NCI-H524 (cell line): ENCODE results near the gene ESYT1.
"Not testable (repeated sequence)": the region's sequence is repeated elsewhere in the genome, so short reads cannot be mapped to it uniquely, and the experiment has no call there.

Experiments used
- DNase-seq, 2 experiments: peaks; one replicate each; lab custom pipeline; 2025; lab: John Stamatoyannopoulos, UW

Gene ESYT1

DNA sequence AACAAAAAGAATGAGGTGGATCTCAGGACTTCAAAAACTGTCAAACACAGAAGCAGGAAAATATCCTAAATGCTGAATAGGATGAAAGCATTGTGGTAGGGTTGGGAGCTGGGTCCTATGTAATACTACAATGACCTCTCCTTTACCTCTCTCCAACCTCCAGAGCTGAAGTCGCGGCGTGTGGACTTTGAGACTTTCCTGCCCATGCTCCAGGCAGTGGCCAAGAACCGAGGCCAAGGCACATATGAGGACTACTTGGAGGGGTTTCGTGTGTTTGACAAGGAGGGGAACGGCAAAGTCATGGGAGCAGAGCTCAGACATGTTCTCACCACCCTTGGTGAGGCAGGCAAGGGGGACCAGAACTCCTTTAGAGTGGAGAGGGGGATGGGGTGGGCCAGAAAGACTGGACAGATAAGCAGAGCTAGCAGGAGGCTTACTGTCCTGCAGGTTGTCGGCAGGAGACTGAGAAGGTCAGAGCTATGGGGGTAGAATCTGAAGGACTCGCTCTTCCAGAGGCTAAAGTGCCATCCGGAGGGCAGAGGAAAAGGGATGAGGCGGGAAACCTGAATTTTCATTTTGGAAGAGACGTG lies 27.3 kb downstream of the ESYT1 start:
- DNase-seq, result no peak

DNA sequence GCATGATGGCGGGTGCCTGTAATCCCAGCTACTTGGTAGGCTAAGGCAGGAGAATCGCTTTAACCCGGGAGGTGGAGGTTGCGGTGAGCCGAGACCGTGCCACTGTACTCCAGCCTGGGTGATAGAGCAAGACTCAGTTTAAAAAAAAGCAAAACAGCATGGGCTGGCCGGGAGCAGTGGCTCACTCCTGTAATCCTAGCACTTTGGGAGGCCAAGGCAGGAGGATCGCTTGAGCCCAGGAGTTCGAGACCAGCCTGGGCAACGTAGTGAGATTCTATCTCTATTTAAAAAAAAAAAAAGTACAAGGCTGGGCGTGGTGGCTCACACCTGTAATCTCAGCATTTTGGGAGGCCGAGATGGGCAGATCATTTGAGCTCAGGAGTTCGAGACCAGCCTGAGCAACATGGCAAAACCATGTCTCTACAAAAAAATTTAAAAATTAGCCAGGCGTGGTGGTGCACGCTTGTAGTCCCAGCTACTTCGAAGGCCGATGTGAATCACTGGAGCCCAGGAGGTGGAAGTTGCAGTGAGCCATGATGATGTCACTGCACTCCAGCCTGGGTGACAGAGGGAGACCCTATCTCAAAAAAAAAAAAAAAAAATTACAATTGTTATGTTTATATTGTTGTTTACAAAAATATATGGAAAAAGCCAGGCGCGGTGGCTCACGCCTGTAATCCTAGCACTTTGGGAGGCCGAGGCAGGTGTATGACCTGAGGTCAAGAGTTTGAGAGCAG lies 28.6 kb downstream of the ESYT1 start:
- DNase-seq, result not testable (repeated sequence)

DNA sequence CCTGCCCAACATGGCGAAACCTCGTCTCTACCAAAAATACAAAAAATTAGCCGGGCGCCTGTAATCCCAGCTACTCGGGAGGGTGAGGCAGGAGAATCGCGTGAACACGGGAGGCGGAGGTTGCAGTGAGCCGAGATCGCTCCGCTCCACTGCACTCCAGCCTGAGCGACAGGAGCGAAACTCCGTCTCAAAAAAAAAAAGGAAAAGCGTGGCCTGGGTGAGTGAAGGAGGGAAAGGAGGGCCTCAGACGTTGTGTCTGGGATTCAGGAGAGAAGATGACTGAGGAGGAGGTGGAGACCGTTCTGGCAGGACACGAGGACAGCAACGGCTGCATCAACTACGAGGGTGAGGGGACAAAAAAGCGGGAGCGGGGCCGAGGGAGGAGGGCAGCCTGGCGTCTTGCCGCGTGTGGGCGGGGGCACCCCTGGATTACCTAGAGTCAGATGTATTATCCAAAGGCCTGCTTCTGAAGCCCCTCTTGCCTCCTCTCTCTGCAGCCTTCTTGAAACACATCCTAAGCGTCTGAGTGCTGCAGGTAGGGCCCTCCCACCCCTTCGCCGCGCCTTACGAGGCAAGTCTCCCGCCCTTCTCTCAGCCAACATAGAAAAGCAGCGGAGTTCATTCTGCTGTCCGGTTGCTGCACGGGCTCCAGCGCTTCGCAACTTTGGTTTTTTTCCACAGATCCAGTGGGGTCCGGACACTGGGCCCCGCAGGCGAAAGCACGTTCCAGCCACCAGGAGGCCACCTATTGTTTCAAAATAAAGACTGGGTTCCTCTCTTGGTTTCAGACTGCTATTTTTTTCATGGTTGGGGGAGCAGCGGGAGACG lies 29.3 kb downstream of the ESYT1 start:
- peak; percentile 77 to 85 for DNase-seq

DNA sequence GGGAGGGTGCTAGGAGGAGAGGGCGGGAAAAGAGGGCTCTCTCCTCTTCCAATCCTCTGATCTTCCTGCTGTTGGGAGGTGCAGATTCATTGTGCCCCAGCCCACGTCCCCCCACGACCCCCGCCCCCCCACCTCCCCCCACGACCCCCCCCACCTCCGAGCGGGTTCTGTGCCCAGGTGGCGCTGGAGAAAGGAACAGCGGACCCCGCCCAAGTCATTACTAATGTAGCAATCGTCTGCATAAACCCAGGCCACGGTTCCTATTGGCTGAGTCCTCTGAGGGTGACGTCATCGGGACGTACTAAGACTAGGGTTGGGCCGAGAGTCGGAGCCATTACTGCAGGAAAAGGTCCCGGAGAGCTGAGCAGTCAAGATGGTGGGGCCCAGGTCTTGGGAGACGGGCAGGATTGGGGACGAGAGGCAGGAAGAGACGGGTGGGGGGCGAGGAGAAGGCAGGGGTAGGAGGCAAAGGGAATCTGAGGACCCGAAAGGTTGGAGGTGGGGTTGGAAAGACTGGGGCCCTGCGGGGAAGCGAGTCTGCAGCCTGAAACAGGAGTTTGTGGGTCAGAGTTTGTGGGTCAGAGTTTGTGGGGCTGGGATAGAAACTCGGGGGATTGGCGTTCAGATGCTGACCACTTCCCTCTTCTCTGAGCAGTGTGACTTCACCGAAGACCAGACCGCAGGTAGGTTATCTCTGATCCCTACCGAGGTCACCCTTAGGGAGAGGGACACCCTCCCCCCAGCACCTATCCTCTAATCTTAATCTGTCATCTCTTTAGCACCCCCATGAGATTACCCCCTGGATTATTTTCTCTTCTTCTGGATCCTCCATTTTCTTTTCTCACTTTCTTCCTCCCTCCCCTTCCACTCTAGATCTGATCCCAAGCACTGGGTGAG lies 30.2 kb downstream of the ESYT1 start, which contains the start of gene MYL6:
Gene MYL6 (plus strand): TSS at position 331 of the 897 bp plus-strand sequence. CDS start 43 bp downstream, at position 374.
- DNase-seq, result peak; percentile 95 to 98

DNA sequence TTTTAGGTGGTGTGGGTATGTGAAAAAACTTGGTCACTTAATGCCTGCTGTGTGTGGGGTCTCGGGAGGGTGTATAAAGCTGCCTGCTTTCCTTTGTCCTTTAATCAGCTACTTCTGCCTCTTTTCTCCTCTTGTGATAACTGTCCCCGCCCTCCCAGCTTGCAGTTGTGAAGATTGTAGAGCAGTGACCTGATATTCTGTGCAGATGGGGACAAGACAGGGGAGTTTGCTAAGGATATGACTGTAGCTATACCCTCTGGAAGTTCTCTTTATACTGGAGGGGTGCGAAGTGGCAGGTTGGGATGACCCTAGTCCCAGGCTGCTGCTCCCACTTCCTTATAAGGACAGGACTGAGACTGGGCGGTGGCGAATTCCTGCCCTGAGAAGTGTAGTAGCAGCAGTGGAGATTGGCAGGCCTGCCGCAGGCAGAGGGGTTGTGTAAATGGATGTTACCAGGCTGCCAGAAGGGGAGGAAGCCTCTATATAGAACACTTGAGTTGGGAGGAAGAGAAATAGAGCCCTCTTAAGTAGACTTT lies 30.9 kb downstream of the ESYT1 start:
- peak in 1 of 2 experiments; percentile 38 for DNase-seq

DNA sequence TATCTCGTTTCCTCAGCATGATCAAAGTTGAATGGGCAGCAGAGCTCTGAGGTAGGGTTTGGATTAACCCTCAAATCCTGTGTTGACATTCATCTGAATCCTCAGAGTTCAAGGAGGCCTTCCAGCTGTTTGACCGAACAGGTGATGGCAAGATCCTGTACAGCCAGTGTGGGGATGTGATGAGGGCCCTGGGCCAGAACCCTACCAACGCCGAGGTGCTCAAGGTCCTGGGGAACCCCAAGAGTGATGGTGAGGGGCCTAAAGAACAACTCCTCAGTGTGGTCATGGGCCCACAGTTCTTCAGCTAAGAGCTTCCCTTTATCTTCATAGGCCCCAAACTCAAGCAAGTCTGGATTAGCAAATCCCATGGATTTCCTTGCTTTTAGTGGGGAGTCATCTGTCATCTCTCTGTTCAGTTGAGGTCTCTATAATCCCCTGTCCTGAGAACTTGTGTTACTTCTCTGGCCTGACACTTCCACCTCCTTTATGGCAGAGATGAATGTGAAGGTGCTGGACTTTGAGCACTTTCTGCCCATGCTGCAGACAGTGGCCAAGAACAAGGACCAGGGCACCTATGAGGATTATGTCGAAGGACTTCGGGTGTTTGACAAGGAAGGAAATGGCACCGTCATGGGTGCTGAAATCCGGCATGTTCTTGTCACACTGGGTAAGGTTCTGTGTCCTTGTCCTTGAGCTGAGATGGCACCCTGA lies 31.6 kb downstream of the ESYT1 start:
- DNase-seq, result no peak

DNA sequence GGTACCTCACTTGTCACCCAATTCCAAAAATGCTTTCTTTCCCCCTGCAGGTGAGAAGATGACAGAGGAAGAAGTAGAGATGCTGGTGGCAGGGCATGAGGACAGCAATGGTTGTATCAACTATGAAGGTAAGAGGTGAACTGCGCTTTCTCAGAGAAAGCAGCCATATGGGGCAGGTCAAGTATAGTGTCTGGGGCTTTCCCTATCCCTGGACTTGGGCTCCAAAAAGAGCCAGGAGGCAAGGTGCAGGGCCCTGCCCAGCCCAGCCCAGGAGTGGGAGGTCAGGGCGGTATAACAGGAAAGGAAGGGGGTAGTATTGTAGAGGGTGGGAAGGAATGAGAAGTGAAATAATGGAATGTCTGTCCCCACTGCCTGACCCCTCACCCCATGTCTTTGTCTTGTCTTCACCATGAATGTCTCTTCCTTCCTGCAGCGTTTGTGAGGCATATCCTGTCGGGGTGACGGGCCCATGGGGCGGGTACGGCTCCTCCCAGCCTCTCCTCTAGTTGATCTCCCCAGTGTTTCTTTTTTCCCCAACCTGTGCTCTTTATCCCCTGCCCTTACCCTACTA lies 32.2 kb downstream of the ESYT1 start:
- DNase-seq, result no peak

DNA sequence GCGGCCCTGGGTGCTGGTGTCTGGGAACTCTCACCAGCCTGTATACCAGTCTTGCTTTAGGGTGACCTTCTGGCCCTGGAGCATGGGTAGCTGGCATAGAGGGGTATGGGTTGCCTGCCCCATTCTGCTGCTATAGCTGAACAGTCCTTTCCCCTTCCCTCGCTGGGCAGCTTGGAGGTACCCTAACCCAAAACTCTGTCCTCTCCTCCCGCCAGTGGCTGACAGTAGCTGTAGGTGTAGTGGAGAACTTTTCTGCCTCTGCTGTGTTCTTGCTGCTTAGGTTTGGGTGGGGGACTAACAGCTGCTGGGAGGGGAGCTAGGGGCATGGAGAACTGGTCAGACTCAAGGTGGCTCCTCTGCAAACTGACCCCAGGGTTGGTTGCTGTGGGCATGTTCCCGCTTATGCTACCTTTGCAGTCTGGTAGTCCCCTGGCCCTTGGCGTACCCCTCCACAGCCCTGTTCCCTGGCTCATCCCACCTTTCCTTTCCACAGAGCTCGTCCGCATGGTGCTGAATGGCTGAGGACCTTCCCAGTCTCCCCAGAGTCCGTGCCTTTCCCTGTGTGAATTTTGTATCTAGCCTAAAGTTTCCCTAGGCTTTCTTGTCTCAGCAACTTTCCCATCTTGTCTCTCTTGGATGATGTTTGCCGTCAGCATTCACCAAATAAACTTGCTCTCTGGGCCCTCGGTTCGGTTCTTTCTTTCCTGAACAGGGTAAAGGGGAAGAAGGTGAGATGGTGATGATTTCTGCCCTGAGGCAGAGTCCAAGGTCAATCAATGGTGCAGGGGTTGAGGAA lies 33.0 kb downstream of the ESYT1 start:
- DNase-seq, result no peak

DNA sequence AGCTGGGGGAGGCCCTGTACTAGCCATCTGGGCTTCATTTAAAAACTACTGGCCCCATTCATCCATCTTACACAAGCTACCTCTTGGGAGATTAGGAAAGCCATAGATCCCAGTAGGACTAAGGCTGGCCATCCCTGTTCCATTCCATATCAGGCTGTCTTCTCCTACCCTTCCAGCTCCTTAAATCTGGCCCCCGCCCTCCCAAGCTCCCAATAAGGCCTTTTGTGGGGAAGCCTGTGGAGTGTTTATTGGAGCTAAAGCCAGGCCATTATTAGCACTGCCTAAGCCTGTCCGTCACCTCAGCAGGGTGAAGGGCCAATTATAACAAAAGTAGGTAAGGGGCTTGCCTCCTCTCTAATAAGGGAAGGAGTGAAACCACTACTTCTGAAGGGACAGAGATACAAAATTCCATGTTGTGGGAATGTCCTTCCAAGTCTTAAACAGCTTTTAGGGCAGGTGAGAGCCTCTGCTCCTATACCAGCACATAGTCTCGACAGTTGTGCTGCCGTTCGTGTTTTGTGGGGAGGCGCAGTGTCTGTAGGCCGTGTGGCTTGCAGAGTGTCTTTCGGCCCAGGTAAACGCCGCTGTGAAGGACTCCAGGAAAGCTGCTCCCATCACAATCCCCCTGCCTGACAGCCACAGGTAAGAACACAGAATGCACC lies 33.8 kb downstream of the ESYT1 start:
- no peak for DNase-seq

DNA sequence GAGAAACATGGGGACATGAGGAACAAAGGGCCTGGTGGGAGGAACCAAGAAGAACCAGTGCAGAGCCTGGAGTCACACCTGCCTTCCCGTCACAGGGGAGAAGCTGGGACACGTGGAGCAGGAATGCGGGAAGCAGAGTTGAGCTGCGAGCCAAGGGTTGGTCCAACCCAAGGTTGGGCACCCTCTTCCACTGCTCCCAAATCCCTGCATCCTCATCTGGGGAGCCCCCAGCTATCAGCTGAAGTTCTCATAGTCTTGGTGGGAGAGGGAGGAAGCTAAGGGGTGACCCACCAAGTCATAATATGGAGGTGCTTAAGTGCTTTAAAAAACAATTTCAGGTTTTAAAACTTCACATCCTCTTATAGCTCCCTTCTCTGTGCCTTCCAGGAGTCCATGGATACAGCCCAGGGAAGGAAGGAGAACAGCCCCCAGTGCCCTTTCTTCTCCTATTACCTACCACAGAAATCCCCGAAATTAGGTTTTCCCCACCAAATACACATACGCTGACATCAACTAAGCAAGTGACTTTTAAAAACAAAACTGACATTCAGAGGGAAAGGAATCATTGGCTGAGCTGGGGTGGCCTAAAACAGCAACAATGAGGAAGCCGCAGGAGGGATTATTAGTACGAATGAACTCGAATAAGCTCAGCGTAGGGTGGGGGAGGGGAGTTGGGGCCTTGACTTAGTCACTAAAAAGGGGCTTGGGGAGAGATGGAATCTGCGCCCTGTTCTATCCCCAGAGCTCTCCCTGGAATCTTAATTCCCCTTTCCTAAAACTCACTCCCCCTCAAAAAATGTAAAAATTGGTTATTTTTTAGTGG lies 34.6 kb downstream of the ESYT1 start:
- no peak for DNase-seq

DNA sequence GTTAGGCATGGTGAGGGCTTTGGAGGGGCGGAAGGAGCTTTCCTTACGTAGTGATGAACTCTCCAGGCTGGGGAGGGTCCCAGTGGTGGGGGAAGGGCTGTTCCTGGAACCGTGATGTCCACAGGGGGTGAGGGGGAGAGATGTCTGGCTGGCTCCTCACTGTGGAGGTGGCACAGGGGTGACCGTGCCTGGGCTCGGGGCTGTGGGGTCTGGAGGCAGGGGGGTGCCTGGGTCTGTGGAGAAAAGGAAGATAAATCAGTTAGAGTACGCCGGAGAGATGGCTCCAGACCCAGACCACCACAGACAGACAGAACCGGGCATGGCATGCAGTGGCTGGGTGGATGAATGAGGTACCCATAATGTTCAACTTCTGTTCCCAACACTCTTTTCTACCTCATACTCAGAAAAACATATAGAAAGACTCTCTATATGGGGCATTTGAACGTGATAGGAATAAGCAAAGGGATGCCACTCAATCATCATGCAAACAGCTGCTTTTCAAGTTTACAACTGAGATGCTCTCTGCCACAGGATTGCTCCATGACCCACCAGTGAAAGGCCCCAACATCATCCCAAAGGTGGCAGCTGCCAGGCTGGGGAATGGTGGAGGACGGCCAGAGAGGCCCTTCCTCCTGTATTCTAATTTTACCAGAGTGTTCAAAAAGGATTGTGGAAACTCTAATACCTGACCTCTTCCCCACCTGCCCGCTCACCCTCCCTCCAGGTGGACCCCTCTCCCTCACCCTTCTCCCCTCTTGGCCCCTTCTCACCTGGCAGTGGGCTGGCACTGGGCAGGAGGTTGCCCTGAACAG lies 35.7 kb downstream of the ESYT1 start:
- no peak for DNase-seq

DNA sequence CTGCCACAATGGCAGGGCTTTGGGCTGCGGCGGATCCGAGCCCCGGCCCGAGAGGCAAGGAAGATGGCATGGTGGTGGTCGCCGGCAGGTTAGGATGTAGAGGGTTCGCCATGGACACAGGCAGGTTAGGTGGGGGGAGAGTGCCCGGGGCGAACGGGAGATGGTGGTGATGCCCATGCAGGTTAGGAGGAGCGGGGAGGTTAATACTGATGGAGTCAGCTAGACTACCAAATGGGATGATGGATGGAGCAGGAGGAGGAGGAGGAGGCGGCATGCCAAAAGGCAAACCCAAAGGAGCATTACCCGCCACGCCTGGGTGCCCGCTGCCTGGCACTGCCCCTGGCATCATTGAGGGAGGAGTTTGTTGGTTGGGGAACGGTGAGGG lies 36.3 kb downstream of the ESYT1 start:
- no peak for DNase-seq

DNA sequence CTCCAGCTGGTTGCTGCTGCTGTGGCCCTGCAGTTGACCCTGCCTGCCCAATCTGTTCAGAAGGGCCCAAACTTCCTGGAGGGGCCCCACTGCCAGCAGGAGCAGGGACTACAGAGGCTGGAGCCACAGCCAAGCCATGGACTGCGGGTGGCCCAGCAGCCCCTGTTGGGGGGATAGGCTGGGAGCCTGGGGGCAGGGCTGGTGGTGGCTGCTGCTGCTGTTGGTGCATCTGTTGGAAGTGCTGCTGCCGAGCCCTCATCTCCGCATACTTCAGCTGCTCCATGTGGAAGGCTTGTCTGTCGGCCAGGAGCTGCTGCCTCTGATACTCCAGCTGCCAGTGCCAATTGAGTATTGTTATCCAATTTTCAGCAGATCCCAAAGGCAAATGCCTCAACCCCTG lies 37.3 kb downstream of the ESYT1 start:
- no peak for DNase-seq

DNA sequence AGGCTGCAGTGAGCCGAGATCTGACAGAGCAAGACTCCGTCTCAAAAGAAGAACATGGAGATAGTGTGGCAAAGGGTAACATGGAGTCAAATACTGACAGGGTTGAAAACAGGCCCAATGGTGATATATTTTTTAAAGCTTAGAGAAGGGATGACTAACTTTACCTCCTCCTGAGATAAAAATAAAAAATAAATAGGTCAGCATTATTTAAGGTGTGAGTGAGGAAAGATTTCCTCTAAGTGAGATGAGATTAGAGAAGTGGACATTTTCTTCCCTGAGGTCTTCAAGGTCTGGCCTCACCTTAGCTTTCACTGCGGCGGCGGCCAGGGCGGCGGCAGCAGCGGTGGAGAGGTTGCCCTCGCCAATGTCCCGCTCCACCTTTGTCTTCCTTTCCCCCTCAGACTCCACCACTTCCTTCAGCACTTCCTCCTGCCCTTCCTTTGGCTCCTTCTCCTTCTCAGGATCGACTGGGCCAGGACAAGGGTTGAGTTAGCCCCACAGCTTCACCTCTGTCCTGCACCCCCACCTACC lies 41.2 kb downstream of the ESYT1 start:
- no peak for DNase-seq

DNA sequence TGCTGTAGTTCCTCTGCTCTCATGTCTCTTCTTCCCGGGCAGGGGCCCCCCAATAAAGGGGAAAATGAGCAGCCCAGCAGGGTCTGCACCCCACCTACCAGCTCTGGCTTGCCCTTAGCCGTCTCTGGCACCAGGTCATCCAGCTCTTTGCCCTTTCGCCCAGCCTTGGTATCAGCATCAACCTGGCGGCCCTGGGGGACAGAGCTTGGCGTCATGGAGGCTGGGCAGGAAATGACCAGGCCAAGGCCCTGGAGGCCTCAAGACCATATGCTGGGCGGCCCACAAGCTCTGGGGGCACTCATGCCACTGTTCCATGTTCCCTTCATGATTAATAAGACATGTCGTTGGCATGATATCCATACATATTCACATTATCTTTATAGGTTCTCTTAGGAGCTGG lies 44.8 kb downstream of the ESYT1 start:
- no peak for DNase-seq

DNA sequence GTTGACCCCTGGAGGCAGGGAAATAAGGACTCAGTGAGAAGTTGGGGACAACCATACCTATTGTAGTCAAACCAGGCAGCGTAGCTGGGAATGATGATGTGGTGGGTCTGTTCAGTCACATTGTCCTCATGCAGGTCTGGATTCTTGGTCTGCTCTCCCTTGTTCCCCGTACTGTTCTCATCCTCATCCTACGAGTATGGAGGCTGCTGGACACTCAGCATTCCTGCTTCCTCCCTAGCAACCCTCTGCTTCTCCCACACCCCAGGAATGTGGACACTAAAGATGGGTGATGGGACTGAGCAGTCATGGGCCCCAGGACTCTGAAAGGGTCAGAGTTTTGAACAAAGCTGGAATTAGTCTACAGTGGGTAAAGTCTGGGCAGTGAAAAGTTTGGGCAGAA lies 50.3 kb downstream of the ESYT1 start:
- no peak for DNase-seq

DNA sequence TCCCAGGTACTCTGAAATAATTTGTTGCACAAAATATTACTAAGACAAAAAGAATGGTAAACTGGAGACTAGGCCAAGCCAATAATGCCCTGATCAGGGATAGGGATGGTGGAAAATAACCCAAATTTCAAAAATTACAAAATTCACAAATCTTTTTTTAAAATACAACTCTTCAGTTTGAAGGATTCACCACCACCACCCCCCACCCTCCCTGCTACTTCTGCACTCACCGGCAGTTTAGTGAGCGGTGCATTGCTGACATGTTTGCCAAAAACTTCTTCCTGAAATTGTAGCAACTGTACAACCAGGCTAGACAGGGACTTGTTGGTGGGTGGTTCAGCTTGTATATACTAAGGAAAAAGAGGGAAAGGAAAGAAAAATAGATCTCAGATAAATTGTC lies 58.9 kb downstream of the ESYT1 start:
- DNase-seq, result no peak
